ENCODE data around the gene ANKS1A.

ANKS1A gene

GRCh38 chr6:34858681-34859080, 30.4 kb upstream of the ANKS1A start:
- TF ChIP-seq CTCF (IDR thresholded peaks at IDR 0.05; ENCODE audit: low read depth, low read length): no peak
- H3K4me3 ChIP-seq (ENCODE audit: low read depth, low read length): no peak overlapping the region

GRCh38 chr6:34859951-34860350, 29.1 kb upstream of the ANKS1A start:
- no peak overlapping the region for H3K4me3 ChIP-seq (ENCODE audit: low read depth, low read length)
- no peak for TF ChIP-seq CTCF (IDR thresholded peaks at IDR 0.05; ENCODE audit: low read depth, low read length)

- H3K4me3 ChIP-seq (ENCODE audit: low read depth, low read length): no peak overlapping the region
- TF ChIP-seq CTCF (IDR thresholded peaks at IDR 0.05; ENCODE audit: low read depth, low read length): no peak
Observed at GRCh38 chr6:34860776-34861175, 28.3 kb upstream of the ANKS1A start.

- no peak overlapping the region for H3K4me3 ChIP-seq (ENCODE audit: low read depth, low read length)
- TF ChIP-seq CTCF (IDR thresholded peaks at IDR 0.05; ENCODE audit: low read depth, low read length): no peak
Observed at GRCh38 chr6:34864007-34864406, 25.0 kb upstream of the ANKS1A start.

GRCh38 chr6:34865107-34865506, 23.9 kb upstream of the ANKS1A start:
- TF ChIP-seq CTCF (IDR thresholded peaks at IDR 0.05; ENCODE audit: low read depth, low read length): no peak
- no peak overlapping the region for H3K4me3 ChIP-seq (ENCODE audit: low read depth, low read length)

GRCh38 chr6:34866509-34866908, 22.5 kb upstream of the ANKS1A start:
- no peak for TF ChIP-seq CTCF (IDR thresholded peaks at IDR 0.05; ENCODE audit: low read depth, low read length)
- H3K4me3 ChIP-seq (ENCODE audit: low read depth, low read length): no peak overlapping the region

- no peak overlapping the region for H3K4me3 ChIP-seq (ENCODE audit: low read depth, low read length)
- TF ChIP-seq CTCF (IDR thresholded peaks at IDR 0.05; ENCODE audit: low read depth, low read length): peak; percentile 4; the same call in 1 of the 2 replicates
Observed at GRCh38 chr6:34867484-34867883, 21.6 kb upstream of the ANKS1A start.
